Measurements from ENCODE around the gene KCNQ2.
"Not testable (repeated sequence)": the region's sequence is repeated elsewhere in the genome, so short reads cannot be mapped to it uniquely, and the experiment has no call there.

KCNQ2 gene

GRCh38 chr20:63484651-63485403 lies 12.4 kb upstream of the KCNQ2 start:
- no peak overlapping the region for H3K4me3 Mint-ChIP-seq
- H3K27ac Mint-ChIP-seq: no peak overlapping the region
- H3K27me3 Mint-ChIP-seq: peaks cover 19% of the 10 kb centered on the region
- H3K9me3 Mint-ChIP-seq: no peaks in the 10 kb centered on the region
- no peaks in the 10 kb centered on the region for H3K36me3 Mint-ChIP-seq
- H3K4me1 Mint-ChIP-seq: no peaks in the 10 kb centered on the region

- Mint-ChIP-seq H3K4me3 (no peak overlapping the region), H3K27ac (no peak overlapping the region), H3K9me3 (no peaks in the 10 kb centered on the region), H3K4me1 (no peaks in the 10 kb centered on the region), H3K27me3 (peaks cover 19% of the 10 kb centered on the region), H3K36me3 (no peaks in the 10 kb centered on the region)
These were observed 11.8 kb upstream of the KCNQ2 start for GRCh38 chr20:63484236-63484635.

- Mint-ChIP-seq H3K27ac (no peak overlapping the region), H3K4me3 (no peak overlapping the region), H3K4me1 (no peaks in the 10 kb centered on the region), H3K9me3 (no peaks in the 10 kb centered on the region), H3K27me3 (peaks cover 19% of the 10 kb centered on the region), H3K36me3 (no peaks in the 10 kb centered on the region)
These were observed 11.4 kb upstream of the KCNQ2 start for GRCh38 chr20:63483834-63484233.

GRCh38 chr20:63482021-63482587 lies 9.6 kb upstream of the KCNQ2 start:
- Mint-ChIP-seq H3K4me3 (no peak overlapping the region), H3K9me3 (no peaks in the 10 kb centered on the region), H3K36me3 (no peaks in the 10 kb centered on the region), H3K27ac (no peak overlapping the region), H3K27me3 (peaks cover 19% of the 10 kb centered on the region), H3K4me1 (no peaks in the 10 kb centered on the region)

GRCh38 chr20:63481503-63481902 lies 9.0 kb upstream of the KCNQ2 start:
- H3K36me3 Mint-ChIP-seq: no peaks in the 10 kb centered on the region
- H3K4me1 Mint-ChIP-seq: no peaks in the 10 kb centered on the region
- H3K4me3 Mint-ChIP-seq: no peak overlapping the region
- no peak overlapping the region for H3K27ac Mint-ChIP-seq
- H3K27me3 Mint-ChIP-seq: peaks cover 21% of the 10 kb centered on the region
- no peaks in the 10 kb centered on the region for H3K9me3 Mint-ChIP-seq

- H3K36me3 Mint-ChIP-seq, H3K4me1 Mint-ChIP-seq, H3K4me3 Mint-ChIP-seq, H3K9me3 Mint-ChIP-seq, H3K27ac Mint-ChIP-seq: not testable (repeated sequence)
- peaks cover 21% of the 10 kb centered on the region for H3K27me3 Mint-ChIP-seq
These were observed 7.4 kb upstream of the KCNQ2 start for GRCh38 chr20:63479695-63480419.

- Mint-ChIP-seq H3K9me3 (no peaks in the 10 kb centered on the region), H3K4me1 (peaks cover 5% of the 10 kb centered on the region), H3K4me3 (no peak overlapping the region), H3K36me3 (no peaks in the 10 kb centered on the region), H3K27ac (no peak overlapping the region), H3K27me3 (peaks cover 27% of the 10 kb centered on the region)
These were observed 6.2 kb upstream of the KCNQ2 start for GRCh38 chr20:63478346-63479302.

GRCh38 chr20:63477944-63478343 lies 5.5 kb upstream of the KCNQ2 start:
- no peak overlapping the region for H3K27ac Mint-ChIP-seq
- peaks cover 5% of the 10 kb centered on the region for H3K4me1 Mint-ChIP-seq
- peaks cover 29% of the 10 kb centered on the region for H3K27me3 Mint-ChIP-seq
- no peaks in the 10 kb centered on the region for H3K9me3 Mint-ChIP-seq
- H3K36me3 Mint-ChIP-seq: no peaks in the 10 kb centered on the region
- no peak overlapping the region for H3K4me3 Mint-ChIP-seq

GRCh38 chr20:63477061-63477616 lies 4.7 kb upstream of the KCNQ2 start:
- Mint-ChIP-seq H3K27me3 (peaks cover 26% of the 10 kb centered on the region), H3K4me1 (peaks cover 5% of the 10 kb centered on the region), H3K36me3 (no peaks in the 10 kb centered on the region), H3K27ac (no peak overlapping the region), H3K9me3 (no peaks in the 10 kb centered on the region), H3K4me3 (no peak overlapping the region)

- Mint-ChIP-seq H3K4me1 (peaks cover 5% of the 10 kb centered on the region), H3K27ac (no peak overlapping the region), H3K36me3 (no peaks in the 10 kb centered on the region), H3K27me3 (peaks cover 26% of the 10 kb centered on the region), H3K9me3 (no peaks in the 10 kb centered on the region), H3K4me3 (no peak overlapping the region)
These were observed 2.8 kb upstream of the KCNQ2 start for GRCh38 chr20:63475209-63475608.

- no peak overlapping the region for H3K4me3 Mint-ChIP-seq
- H3K36me3 Mint-ChIP-seq: no peaks in the 10 kb centered on the region
- H3K27ac Mint-ChIP-seq: no peak overlapping the region
- peaks cover 23% of the 10 kb centered on the region for H3K27me3 Mint-ChIP-seq
- H3K4me1 Mint-ChIP-seq: peaks cover 5% of the 10 kb centered on the region
- no peaks in the 10 kb centered on the region for H3K9me3 Mint-ChIP-seq
These were observed 1.3 kb upstream of the KCNQ2 start for GRCh38 chr20:63473555-63474449.

GRCh38 chr20:63472862-63473390 lies 471 bp upstream of the KCNQ2 start:
- H3K27ac Mint-ChIP-seq: no peak overlapping the region
- no peaks in the 10 kb centered on the region for H3K36me3 Mint-ChIP-seq
- H3K4me1 Mint-ChIP-seq: peaks cover 5% of the 10 kb centered on the region
- H3K9me3 Mint-ChIP-seq: no peaks in the 10 kb centered on the region
- H3K4me3 Mint-ChIP-seq: no peak overlapping the region
- H3K27me3 Mint-ChIP-seq: peaks cover 22% of the 10 kb centered on the region

GRCh38 chr20:63471717-63471980 lies 806 bp downstream of the KCNQ2 start:
- Mint-ChIP-seq H3K4me3 (no peak overlapping the region), H3K4me1 (peaks cover 5% of the 10 kb centered on the region), H3K36me3 (no peaks in the 10 kb centered on the region), H3K27me3 (peaks cover 24% of the 10 kb centered on the region), H3K27ac (no peak overlapping the region), H3K9me3 (no peaks in the 10 kb centered on the region)

GRCh38 chr20:63471002-63471716 lies 1.3 kb downstream of the KCNQ2 start:
- no peaks in the 10 kb centered on the region for H3K9me3 Mint-ChIP-seq
- no peak overlapping the region for H3K27ac Mint-ChIP-seq
- H3K36me3 Mint-ChIP-seq: no peaks in the 10 kb centered on the region
- H3K4me1 Mint-ChIP-seq: peaks cover 5% of the 10 kb centered on the region
- no peak overlapping the region for H3K4me3 Mint-ChIP-seq
- H3K27me3 Mint-ChIP-seq: peaks cover 24% of the 10 kb centered on the region

Data from activated naive CD4-positive, alpha-beta T cell treated with anti-CD3 and anti-CD28 coated beads, Interleukin-2, amount 50 U/mL, for 24 hours (primary cell).